ENCODE measurements around the gene ZIC1. TPM values are rescaled to one million over a fixed set of nuclear protein-coding genes. Genes with fewer than 3 reads are reported as not detected.
A peak's percentile ranks its signal among the peaks of the same experiment; 100 is the strongest.

The ZIC1 gene
- total RNA-seq, 1 experiment from 2014 or later = not detected

GRCh38 chr3:147385059-147386012 is 23.8 kb upstream of the ZIC1 start:
- peaks cover 4% of the 10 kb centered on the region; the same call in 1 of the 2 replicates for H3K4me1 ChIP-seq (ENCODE audit: insufficient read depth, low read length)
- no peak overlapping the region; a peak in 1 of 7 replicates for H3K27ac Mint-ChIP-seq
- H3K79me1 ChIP-seq (ENCODE audit: insufficient read depth, low read depth, low read length, poor library complexity, severe bottlenecking) = no peaks in the 10 kb centered on the region
- no peak overlapping the region for H4K5ac ChIP-seq (ENCODE audit: insufficient read length, low read depth, low read length)
- H2BK5ac ChIP-seq (ENCODE audit: insufficient read length, low read length) = no peak overlapping the region
- no peak overlapping the region for H3K14ac ChIP-seq (ENCODE audit: insufficient read depth, low read length)
- no peak overlapping the region for H3K9ac ChIP-seq (ENCODE audit: extremely low read depth, insufficient read length, low read length)
- H3K36me3 Mint-ChIP-seq (ENCODE audit: insufficient read depth in 1 of 3, low read depth in 3 of 3) = no peaks in the 10 kb centered on the region; a peak in 2 of 7 replicates
- no peaks in the 10 kb centered on the region for H4K20me1 ChIP-seq (ENCODE audit: control insufficient read depth, insufficient read depth, insufficient read length)
- no peak overlapping the region for H3K27ac ChIP-seq (ENCODE audit: insufficient read length, low read depth, low read length)
- H2BK120ac ChIP-seq (ENCODE audit: low read depth, low read length, poor library complexity, severe bottlenecking) = no peak overlapping the region
- peak overlapping the region; percentile 41 for H3K4me2 ChIP-seq (ENCODE audit: insufficient read depth, insufficient read length, low read length)
- H4K8ac ChIP-seq (replicated peaks; ENCODE audit: insufficient read length, low read depth, low read length) = no peak overlapping the region
- no peak overlapping the region for H2AFZ ChIP-seq (ENCODE audit: low read length)
- no CpG with 5 or more reads among the region's 23 CpGs for WGBS (ENCODE audit: extremely low coverage, insufficient read length, low lambda C conversion rate)
- no peak overlapping the region for H2BK12ac ChIP-seq (ENCODE audit: insufficient read length, low read depth, low read length)
- H3K23ac ChIP-seq (ENCODE audit: insufficient read length, low read depth, low read length) = no peak overlapping the region
- H3K4me1 Mint-ChIP-seq = peaks cover 45 to 88% of the 10 kb centered on the region in 2 experiments
- peaks cover 6% of the 10 kb centered on the region for H3K23me2 ChIP-seq (ENCODE audit: insufficient read length, low read depth, low read length, poor library complexity, severe bottlenecking)
- no peaks in the 10 kb centered on the region for H3K79me2 ChIP-seq (ENCODE audit: insufficient read depth, low read length)
- no peak overlapping the region for H2AK5ac ChIP-seq (ENCODE audit: insufficient read length, low read length)
- peak; percentile 43 for DNase-seq
- H3T11ph ChIP-seq (ENCODE audit: low read length) = no peak overlapping the region
- no peak overlapping the region for H3K18ac ChIP-seq (ENCODE audit: insufficient read length, low read depth, low read length)
- no peaks in the 10 kb centered on the region for H3K9me3 ChIP-seq (ENCODE audit: control insufficient read depth, low read depth, low read length)
- no peak overlapping the region for H2BK20ac ChIP-seq (ENCODE audit: low read depth, low read length, poor library complexity, severe bottlenecking)
- peaks cover 0 to 6% of the 10 kb centered on the region in 2 experiments; a peak in 2 of 5 replicates for H3K9me3 Mint-ChIP-seq
- no peak overlapping the region for H3K56ac ChIP-seq (ENCODE audit: insufficient read length, low read depth, low read length)
- no peak overlapping the region for H2BK15ac ChIP-seq (ENCODE audit: low read depth, low read length)
- TF ChIP-seq, protein P1, sequence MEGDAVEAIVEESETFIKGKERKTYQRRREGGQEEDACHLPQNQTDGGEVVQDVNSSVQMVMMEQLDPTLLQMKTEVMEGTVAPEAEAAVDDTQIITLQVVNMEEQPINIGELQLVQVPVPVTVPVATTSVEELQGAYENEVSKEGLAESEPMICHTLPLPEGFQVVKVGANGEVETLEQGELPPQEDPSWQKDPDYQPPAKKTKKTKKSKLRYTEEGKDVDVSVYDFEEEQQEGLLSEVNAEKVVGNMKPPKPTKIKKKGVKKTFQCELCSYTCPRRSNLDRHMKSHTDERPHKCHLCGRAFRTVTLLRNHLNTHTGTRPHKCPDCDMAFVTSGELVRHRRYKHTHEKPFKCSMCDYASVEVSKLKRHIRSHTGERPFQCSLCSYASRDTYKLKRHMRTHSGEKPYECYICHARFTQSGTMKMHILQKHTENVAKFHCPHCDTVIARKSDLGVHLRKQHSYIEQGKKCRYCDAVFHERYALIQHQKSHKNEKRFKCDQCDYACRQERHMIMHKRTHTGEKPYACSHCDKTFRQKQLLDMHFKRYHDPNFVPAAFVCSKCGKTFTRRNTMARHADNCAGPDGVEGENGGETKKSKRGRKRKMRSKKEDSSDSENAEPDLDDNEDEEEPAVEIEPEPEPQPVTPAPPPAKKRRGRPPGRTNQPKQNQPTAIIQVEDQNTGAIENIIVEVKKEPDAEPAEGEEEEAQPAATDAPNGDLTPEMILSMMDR (conservative IDR thresholded peaks at IDR 0.05) = no peak; the same call in 1 of the 3 replicates
- H3K27me3 Mint-ChIP-seq (ENCODE audit: low read depth) = peaks cover 98% of the 10 kb centered on the region
- no peak overlapping the region for H4K91ac ChIP-seq (ENCODE audit: insufficient read length, low read depth, low read length)
- no peak overlapping the region for H3K4me3 Mint-ChIP-seq
- peaks cover 69% of the 10 kb centered on the region for H3K27me3 ChIP-seq (ENCODE audit: insufficient read depth, low read length)
- H3K4ac ChIP-seq (ENCODE audit: low read depth, low read length) = no peak overlapping the region
